CD4-positive, alpha-beta T cell treated with Interleukin-12 subunit alpha and Interleukin-12 subunit beta, for 1 hour (primary cell): ENCODE results near the gene PPARA.
"Not testable (repeated sequence)": the region's sequence is repeated elsewhere in the genome, so short reads cannot be mapped to it uniquely, and the experiment has no call there.

ENCODE experiments used
- DNase-seq: peaks from one replicate; pipeline ENCODE4 v3.0.0-alpha.2; 2020

The PPARA gene

GRCh38 chr22:46176508-46177003 lies 26.2 kb downstream of the PPARA start:
- DNase-seq: no peak

- DNase-seq: no peak
Observed at GRCh38 chr22:46178755-46179505, 28.6 kb downstream of the PPARA start.

- DNase-seq: no peak
Observed at GRCh38 chr22:46179748-46180147, 29.4 kb downstream of the PPARA start.

- no peak for DNase-seq
Observed at GRCh38 chr22:46180370-46181137, 30.2 kb downstream of the PPARA start.

- DNase-seq: no peak
Observed at GRCh38 chr22:46183733-46184132, 33.4 kb downstream of the PPARA start.

- no peak for DNase-seq
Observed at GRCh38 chr22:46185283-46185682, 35.0 kb downstream of the PPARA start.

- no peak for DNase-seq
Observed at GRCh38 chr22:46187862-46188261, 37.5 kb downstream of the PPARA start.

- DNase-seq: no peak
Observed at GRCh38 chr22:46192210-46192993, 42.1 kb downstream of the PPARA start.

GRCh38 chr22:46193898-46194310 lies 43.6 kb downstream of the PPARA start:
- DNase-seq: no peak

GRCh38 chr22:46195487-46196165 lies 45.3 kb downstream of the PPARA start:
- no peak for DNase-seq

GRCh38 chr22:46196278-46196677 lies 46.0 kb downstream of the PPARA start:
- no peak for DNase-seq

GRCh38 chr22:46198274-46198673 lies 47.9 kb downstream of the PPARA start:
- no peak for DNase-seq

GRCh38 chr22:46198806-46199205 lies 48.5 kb downstream of the PPARA start:
- DNase-seq: not testable (repeated sequence)

- DNase-seq: no peak
Observed at GRCh38 chr22:46201059-46201757, 50.9 kb downstream of the PPARA start.

- no peak for DNase-seq
Observed at GRCh38 chr22:46202897-46203600, 52.7 kb downstream of the PPARA start.

GRCh38 chr22:46203601-46203980 lies 53.3 kb downstream of the PPARA start:
- DNase-seq: no peak

- DNase-seq: no peak
Observed at GRCh38 chr22:46209262-46209661, 58.9 kb downstream of the PPARA start.

GRCh38 chr22:46212195-46212594 lies 61.9 kb downstream of the PPARA start:
- DNase-seq: no peak

- DNase-seq: no peak
Observed at GRCh38 chr22:46213052-46213451, 62.7 kb downstream of the PPARA start.

- no peak for DNase-seq
Observed at GRCh38 chr22:46214149-46214548, 63.8 kb downstream of the PPARA start.

- no peak for DNase-seq
Observed at GRCh38 chr22:46214616-46215015, 64.3 kb downstream of the PPARA start.
